Keratinocyte (primary cell): ENCODE results near the gene CRISP3. TPM values are rescaled to one million over a fixed set of nuclear protein-coding genes. Genes with fewer than 3 reads are reported as not detected.

Source experiments
- DNase-seq: peaks from one replicate; pipeline ENCODE4 v3.0.0-alpha.2; 2011; ENCODE audit warnings: low read depth, missing footprints, low spot score
- FAIRE-seq: peaks from 2 replicates; lab custom pipeline; 2011; peaks lifted over from hg19 to GRCh38; lab: Jason Lieb, UNC
- H2AFZ ChIP-seq: 2 replicates; pipeline ENCODE4 v1.6.0; 2012; ENCODE audit warnings: low read length, control low read depth, inconsistent platforms; ENCODE audit not compliant: control insufficient read depth
- H3K27ac ChIP-seq: 2 replicates; pipeline ENCODE4 v1.5.1; 2011; ENCODE audit warnings: low read length; ENCODE audit not compliant: control insufficient read depth, insufficient read depth
- H3K27me3 ChIP-seq: 3 replicates; pipeline ENCODE4 v1.6.0; 2011; ENCODE audit warnings: low read length; ENCODE audit not compliant: control insufficient read depth, insufficient read depth; ENCODE audit errors: extremely low read depth
- H3K36me3 ChIP-seq, 2 experiments: 2 replicates in 1 of 2; 3 replicates in 1 of 2; pipeline ENCODE4 v1.5.1; 2011; ENCODE audit warnings: low read length in 2 of 2, mild to moderate bottlenecking in 1 of 2; ENCODE audit not compliant: control insufficient read depth in 2 of 2, insufficient read depth in 2 of 2; ENCODE audit errors: extremely low read depth in 1 of 2
- H3K4me1 ChIP-seq: 3 replicates; pipeline ENCODE4 v1.5.1; 2011; ENCODE audit warnings: low read length; ENCODE audit not compliant: control insufficient read depth, insufficient read depth; ENCODE audit errors: extremely low read depth
- H3K4me2 ChIP-seq: 3 replicates; pipeline ENCODE4 v1.6.0; 2011; ENCODE audit warnings: low read depth, low read length; ENCODE audit not compliant: control insufficient read depth, insufficient read depth; ENCODE audit errors: extremely low read depth
- H3K4me3 ChIP-seq, 3 experiments: fragments of 200-600 bp in 1 of 3; sonication (generic) in 1 of 3; 2 replicates in 2 of 3; 3 replicates in 1 of 3; pipeline ENCODE4 v1.5.1; 2011 to 2016; ENCODE audit warnings: low read length in 3 of 3, mild to moderate bottlenecking in 3 of 3, control low read depth in 2 of 3, inconsistent platforms in 1 of 3, low read depth in 1 of 3, mixed read lengths in 1 of 3, mixed run types in 1 of 3, moderate library complexity in 1 of 3; ENCODE audit not compliant: control insufficient read depth in 2 of 3, insufficient read depth in 2 of 3; ENCODE audit errors: extremely low read depth in 1 of 3
- H3K79me2 ChIP-seq: 2 replicates; pipeline ENCODE4 v1.6.0; 2012; ENCODE audit warnings: low read length; ENCODE audit not compliant: control insufficient read depth, insufficient read depth
- H3K9ac ChIP-seq: 3 replicates; pipeline ENCODE4 v1.6.0; 2011; ENCODE audit warnings: low read length; ENCODE audit not compliant: control insufficient read depth, insufficient read depth; ENCODE audit errors: extremely low read depth
- H3K9me1 ChIP-seq: 3 replicates; pipeline ENCODE4 v1.6.0; 2011; ENCODE audit warnings: low read length; ENCODE audit not compliant: control insufficient read depth, insufficient read depth; ENCODE audit errors: extremely low read depth
- H3K9me3 ChIP-seq: 2 replicates; pipeline ENCODE4 v1.5.1; 2012; ENCODE audit warnings: low read depth, low read length; ENCODE audit not compliant: control insufficient read depth
- H4K20me1 ChIP-seq: 3 replicates; pipeline ENCODE4 v1.6.0; 2011; ENCODE audit warnings: low read length; ENCODE audit not compliant: control insufficient read depth, insufficient read depth; ENCODE audit errors: extremely low read depth
- EZH2 ChIP-seq: IDR thresholded peaks from one replicate; pipeline ENCODE4 v1.6.1; 2012; ENCODE audit warnings: inconsistent platforms, mild to moderate bottlenecking, low read length, moderate library complexity
- dilution Hi-C: fragments of 300-500 bp; cut with MboI; formaldehyde crosslinking; loops from one replicate; pipeline ENCODE4 v1.7.0; 2020; ENCODE audit warnings: low sequenced_read_pairs; ENCODE audit not compliant: extremely low pct_ligation_motif_present
- polyA plus RNA-seq, 5 experiments: library from polyadenylated mRNA; depleted of rRNA in 3 of 5; stranded (reverse) in 3 of 5; stranded (forward) in 1 of 5; unstranded in 1 of 5; fragments of >200 nt; gene quantifications; 1 replicate in 1 of 5; 2 replicates in 3 of 5; 3 replicates in 1 of 5; pipeline versions ENCODE4 v1.2.1 to v1.2.3, GENCODE V29; 2011 to 2012; ENCODE audit warnings: missing spikeins in 2 of 5, low read depth in 1 of 5, low replicate concordance in 1 of 5
- TF ChIP-seq, protein P1 (sequence below), 3 experiments: IDR thresholded peaks in 1 of 3; conservative IDR thresholded peaks in 1 of 3; optimal IDR thresholded peaks in 1 of 3; 2 replicates in 2 of 3; 3 replicates in 1 of 3; pipeline versions ENCODE3 to v1.5.1; 2011; ENCODE audit warnings: low read length in 3 of 3, mild to moderate bottlenecking in 3 of 3, moderate library complexity in 2 of 3, control low read depth in 1 of 3, inconsistent platforms in 1 of 3; ENCODE audit not compliant: insufficient read depth in 2 of 3; ENCODE audit errors: extremely low read depth in 1 of 3

The CRISP3 gene
- polyA plus RNA-seq, 1 donor (not counting 4 experiments of a cell fraction or from before 2014, with no cell fraction given): 0.04 TPM

DNA sequence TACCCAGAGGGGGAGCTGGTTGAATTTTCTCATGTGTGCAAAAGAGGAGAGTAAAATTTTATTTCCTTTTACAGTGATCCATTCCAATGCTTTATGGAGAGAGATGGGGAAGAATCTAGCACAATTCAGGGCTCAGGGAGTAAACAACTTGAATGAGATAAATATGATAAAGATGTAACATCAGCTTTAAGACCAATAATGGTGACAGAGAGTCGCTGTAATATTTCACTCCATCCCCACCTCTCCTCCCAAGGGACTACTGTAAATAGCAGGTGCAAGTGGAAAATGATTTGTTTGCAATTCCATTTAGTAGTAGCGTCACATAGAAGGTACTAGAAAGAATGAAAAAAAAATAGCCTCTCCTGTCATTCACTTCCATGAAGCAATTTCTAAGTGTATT lies 4.8 kb downstream of the CRISP3 start:
- dilution Hi-C loops: no loop called here
- no peak for FAIRE-seq
- no peaks in the 10 kb centered on the region for H3K27me3 ChIP-seq

DNA sequence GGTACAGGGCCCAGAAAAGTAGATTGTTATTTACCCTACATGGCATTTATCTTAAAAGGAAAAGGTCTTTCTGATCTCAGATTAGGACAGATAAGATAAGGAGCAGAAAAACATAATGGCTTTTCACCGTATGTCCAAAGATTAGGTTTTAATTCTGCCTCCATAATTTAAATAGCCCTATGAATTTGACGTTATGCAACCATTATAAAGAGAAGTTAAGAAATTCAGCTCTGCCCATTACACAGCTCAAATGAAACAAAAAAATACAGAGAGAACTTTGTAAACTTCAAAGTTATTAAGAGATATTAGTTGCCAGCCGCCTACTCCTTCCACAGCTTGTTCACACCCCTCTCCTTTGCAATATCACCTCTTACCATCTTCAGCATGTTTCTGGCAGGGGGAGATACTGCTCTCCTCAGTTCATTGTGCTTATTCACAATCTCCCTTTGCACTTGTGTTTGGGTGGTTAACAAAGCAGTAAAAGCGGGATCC lies 8.1 kb downstream of the CRISP3 start:
- Histone ChIP-seq H3K4me1 (no peaks in the 10 kb centered on the region), H3K4me3 (no peak overlapping the region), H3K36me3 (no peaks in the 10 kb centered on the region), H4K20me1 (no peaks in the 10 kb centered on the region), H3K27me3 (no peaks in the 10 kb centered on the region), H3K9me3 (no peaks in the 10 kb centered on the region), H2AFZ (no peak overlapping the region), H3K9ac (no peak overlapping the region), H3K4me2 (no peak overlapping the region), H3K9me1 (no peaks in the 10 kb centered on the region), H3K79me2 (no peaks in the 10 kb centered on the region), H3K27ac (no peak overlapping the region)
- TF ChIP-seq, protein P1, sequence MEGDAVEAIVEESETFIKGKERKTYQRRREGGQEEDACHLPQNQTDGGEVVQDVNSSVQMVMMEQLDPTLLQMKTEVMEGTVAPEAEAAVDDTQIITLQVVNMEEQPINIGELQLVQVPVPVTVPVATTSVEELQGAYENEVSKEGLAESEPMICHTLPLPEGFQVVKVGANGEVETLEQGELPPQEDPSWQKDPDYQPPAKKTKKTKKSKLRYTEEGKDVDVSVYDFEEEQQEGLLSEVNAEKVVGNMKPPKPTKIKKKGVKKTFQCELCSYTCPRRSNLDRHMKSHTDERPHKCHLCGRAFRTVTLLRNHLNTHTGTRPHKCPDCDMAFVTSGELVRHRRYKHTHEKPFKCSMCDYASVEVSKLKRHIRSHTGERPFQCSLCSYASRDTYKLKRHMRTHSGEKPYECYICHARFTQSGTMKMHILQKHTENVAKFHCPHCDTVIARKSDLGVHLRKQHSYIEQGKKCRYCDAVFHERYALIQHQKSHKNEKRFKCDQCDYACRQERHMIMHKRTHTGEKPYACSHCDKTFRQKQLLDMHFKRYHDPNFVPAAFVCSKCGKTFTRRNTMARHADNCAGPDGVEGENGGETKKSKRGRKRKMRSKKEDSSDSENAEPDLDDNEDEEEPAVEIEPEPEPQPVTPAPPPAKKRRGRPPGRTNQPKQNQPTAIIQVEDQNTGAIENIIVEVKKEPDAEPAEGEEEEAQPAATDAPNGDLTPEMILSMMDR (optimal IDR thresholded peaks at IDR 0.05 in 1 of 3, IDR thresholded peaks at IDR 0.05 in 1 of 3, conservative IDR thresholded peaks at IDR 0.05 in 1 of 3; ENCODE audit: extremely low read depth in 1 of 3, insufficient read depth in 2 of 3, low read length in 3 of 3): no peak
- no peak for TF ChIP-seq EZH2
- dilution Hi-C loops: no loop called here
- FAIRE-seq: no peak
- no peak for DNase-seq

More for the DNA sequence above, 4.8 kb downstream of the CRISP3 start:
- Histone ChIP-seq H3K79me2 (no peaks in the 10 kb centered on the region), H3K4me1 (no peaks in the 10 kb centered on the region), H3K9ac (no peak overlapping the region), H3K36me3 (no peaks in the 10 kb centered on the region), H3K9me1 (no peaks in the 10 kb centered on the region), H4K20me1 (no peaks in the 10 kb centered on the region), H3K27ac (no peak overlapping the region), H3K4me3 (no peak overlapping the region), H2AFZ (no peak overlapping the region), H3K9me3 (no peaks in the 10 kb centered on the region), H3K4me2 (no peak overlapping the region)
- TF ChIP-seq EZH2: no peak
- TF ChIP-seq, protein P1 (optimal IDR thresholded peaks at IDR 0.05 in 1 of 3, IDR thresholded peaks at IDR 0.05 in 1 of 3, conservative IDR thresholded peaks at IDR 0.05 in 1 of 3; ENCODE audit: extremely low read depth in 1 of 3, insufficient read depth in 2 of 3, low read length in 3 of 3): no peak
- no peak for DNase-seq
